ENCODE data around the gene PRRC2A.
A peak's percentile ranks its signal among the peaks of the same experiment; 100 is the strongest.

Gene PRRC2A

GRCh38 chr6:31620586-31621319 is at the start of gene PRRC2A:
Gene PRRC2A, plus strand, starts transcription at chr6:31620715. Its CDS starts 2,075 bp downstream, at chr6:31622790.
- DNase-seq (ENCODE audit: extremely low read depth in 1 of 2, low read depth in 1 of 2) = peak; percentile 90 to 94

GRCh38 chr6:31572041-31572911 is 48.2 kb upstream of the PRRC2A start, which contains the start of gene LTA:
Gene LTA, plus strand, starts transcription at chr6:31572289. Its CDS starts 454 bp downstream, at chr6:31572743.
- DNase-seq (ENCODE audit: extremely low read depth in 1 of 2, low read depth in 1 of 2) = peak; percentile 78 to 87

- DNase-seq (ENCODE audit: extremely low read depth in 1 of 2, low read depth in 1 of 2) = no peak
These were observed 47.0 kb upstream of the PRRC2A start for GRCh38 chr6:31573239-31574105.

- no peak for DNase-seq (ENCODE audit: extremely low read depth in 1 of 2, low read depth in 1 of 2)
These were observed 46.1 kb upstream of the PRRC2A start for GRCh38 chr6:31574106-31575061.

- peak in 1 of 2 donors; percentile 83 for DNase-seq (ENCODE audit: extremely low read depth in 1 of 2, low read depth in 1 of 2)
These were observed 45.1 kb upstream of the PRRC2A start, which contains the start of gene TNF for GRCh38 chr6:31575335-31575901. Gene TNF, plus strand, starts transcription at chr6:31575565. Its CDS starts 177 bp downstream, at chr6:31575742.

GRCh38 chr6:31575952-31576685 is 44.4 kb upstream of the PRRC2A start:
- DNase-seq (ENCODE audit: extremely low read depth in 1 of 2, low read depth in 1 of 2) = no peak

GRCh38 chr6:31576897-31577578 is 43.5 kb upstream of the PRRC2A start:
- no peak for DNase-seq (ENCODE audit: extremely low read depth in 1 of 2, low read depth in 1 of 2)

GRCh38 chr6:31577579-31577966 is 42.9 kb upstream of the PRRC2A start:
- DNase-seq (ENCODE audit: extremely low read depth in 1 of 2, low read depth in 1 of 2) = no peak

- DNase-seq (ENCODE audit: extremely low read depth in 1 of 2, low read depth in 1 of 2) = no peak
These were observed 42.1 kb upstream of the PRRC2A start for GRCh38 chr6:31578184-31579118.

- no peak for DNase-seq (ENCODE audit: extremely low read depth in 1 of 2, low read depth in 1 of 2)
These were observed 41.4 kb upstream of the PRRC2A start for GRCh38 chr6:31579119-31579505.

- DNase-seq (ENCODE audit: extremely low read depth in 1 of 2, low read depth in 1 of 2) = no peak
These were observed 40.7 kb upstream of the PRRC2A start for GRCh38 chr6:31579546-31580437.

- DNase-seq (ENCODE audit: extremely low read depth in 1 of 2, low read depth in 1 of 2) = no peak
These were observed 40.1 kb upstream of the PRRC2A start for GRCh38 chr6:31580438-31580740.

- DNase-seq (ENCODE audit: extremely low read depth in 1 of 2, low read depth in 1 of 2) = peak; percentile 81 to 83
These were observed 39.6 kb upstream of the PRRC2A start for GRCh38 chr6:31580807-31581433.

GRCh38 chr6:31581434-31582229 is 38.9 kb upstream of the PRRC2A start:
- DNase-seq (ENCODE audit: extremely low read depth in 1 of 2, low read depth in 1 of 2) = no peak

- no peak for DNase-seq (ENCODE audit: extremely low read depth in 1 of 2, low read depth in 1 of 2)
These were observed 38.3 kb upstream of the PRRC2A start, which contains the start of gene LTB for GRCh38 chr6:31582230-31582643. Gene LTB, minus strand, starts transcription at chr6:31582424. Its CDS starts 7 bp downstream, at chr6:31582417.

Data from stimulated activated CD8-positive, alpha-beta memory T cell treated with anti-CD3 and anti-CD28 coated beads, Interleukin-7, amount 100 ng/mL, for 48 hours (primary cell).